Head of caudate nucleus (tissue), 42 donors: ENCODE data around the gene KCNG1.

Source experiments
- DNase-seq, 42 donors: peaks; one replicate each; pipeline versions ENCODE4 v3.0.0 to v3.0.0-alpha.2; 2020 to 2021; ENCODE audit warnings: mixed read lengths in 7 of 42
- intact Hi-C: fragments of 100-400 bp; cut with DNase I; formaldehyde crosslinking; loops from one replicate; pipeline ENCODE4 v1.15.0; 2022

Gene KCNG1

GRCh38 chr20:51017251-51017650, 5.7 kb downstream of the KCNG1 start:
- no peak for DNase-seq
- intact Hi-C loops = no loop called here

GRCh38 chr20:51016521-51016920, 6.4 kb downstream of the KCNG1 start:
- intact Hi-C loops = no loop called here
- DNase-seq = no peak

- peak in 41 of 42 donors; percentile 39 to 81 (median 66) for DNase-seq
- intact Hi-C loops = no loop called here
Observed at GRCh38 chr20:51014797-51015722, 7.8 kb downstream of the KCNG1 start.

GRCh38 chr20:51013577-51014330, 9.2 kb downstream of the KCNG1 start:
- intact Hi-C loops = no loop called here
- peak in 19 of 42 donors; percentile 14 to 73 (median 42) for DNase-seq

DNA sequence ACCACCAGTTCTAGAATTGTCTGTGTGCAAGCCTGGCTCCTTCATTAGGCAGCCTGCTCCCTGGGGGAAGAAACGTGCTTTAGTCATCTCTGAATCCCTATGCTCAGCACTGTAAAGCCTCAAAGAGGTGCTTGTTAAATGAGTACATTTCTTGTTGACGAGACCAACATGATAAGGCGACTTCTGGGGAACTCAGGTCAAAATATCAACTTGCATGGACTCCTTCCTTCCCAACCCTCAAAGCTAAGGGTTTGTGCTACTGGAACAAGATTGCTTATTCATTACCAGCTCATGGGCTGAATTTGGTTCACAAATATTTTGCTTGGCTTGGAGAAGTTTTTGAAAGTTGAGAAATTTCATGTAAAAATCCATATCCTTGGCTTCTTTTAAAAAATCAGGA, 10.6 kb downstream of the KCNG1 start:
- DNase-seq = no peak
- intact Hi-C loops = no loop called here

GRCh38 chr20:51011479-51011878, 11.4 kb downstream of the KCNG1 start:
- no peak for DNase-seq
- intact Hi-C loops = no loop called here

GRCh38 chr20:51010932-51011331, 12.0 kb downstream of the KCNG1 start:
- intact Hi-C loops = no loop called here
- no peak for DNase-seq

DNA sequence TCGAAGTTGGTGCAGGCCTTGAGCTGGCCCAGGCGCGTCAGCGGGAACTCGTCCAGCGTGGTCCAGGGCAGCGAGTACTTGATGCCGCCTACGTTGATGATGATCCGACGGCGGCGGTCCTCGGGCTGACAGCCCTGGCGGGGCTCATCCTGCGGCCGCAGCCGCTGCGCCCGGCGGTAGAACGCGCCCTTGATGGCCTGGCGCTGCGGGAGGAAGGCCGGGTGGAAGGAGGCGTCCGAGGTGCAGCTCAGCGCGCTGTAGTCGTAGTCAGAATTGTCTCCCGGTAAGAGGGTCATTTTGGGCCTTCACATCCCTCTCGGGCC, 12.9 kb downstream of the KCNG1 start:
- intact Hi-C loops = no loop called here
- no peak for DNase-seq

DNA sequence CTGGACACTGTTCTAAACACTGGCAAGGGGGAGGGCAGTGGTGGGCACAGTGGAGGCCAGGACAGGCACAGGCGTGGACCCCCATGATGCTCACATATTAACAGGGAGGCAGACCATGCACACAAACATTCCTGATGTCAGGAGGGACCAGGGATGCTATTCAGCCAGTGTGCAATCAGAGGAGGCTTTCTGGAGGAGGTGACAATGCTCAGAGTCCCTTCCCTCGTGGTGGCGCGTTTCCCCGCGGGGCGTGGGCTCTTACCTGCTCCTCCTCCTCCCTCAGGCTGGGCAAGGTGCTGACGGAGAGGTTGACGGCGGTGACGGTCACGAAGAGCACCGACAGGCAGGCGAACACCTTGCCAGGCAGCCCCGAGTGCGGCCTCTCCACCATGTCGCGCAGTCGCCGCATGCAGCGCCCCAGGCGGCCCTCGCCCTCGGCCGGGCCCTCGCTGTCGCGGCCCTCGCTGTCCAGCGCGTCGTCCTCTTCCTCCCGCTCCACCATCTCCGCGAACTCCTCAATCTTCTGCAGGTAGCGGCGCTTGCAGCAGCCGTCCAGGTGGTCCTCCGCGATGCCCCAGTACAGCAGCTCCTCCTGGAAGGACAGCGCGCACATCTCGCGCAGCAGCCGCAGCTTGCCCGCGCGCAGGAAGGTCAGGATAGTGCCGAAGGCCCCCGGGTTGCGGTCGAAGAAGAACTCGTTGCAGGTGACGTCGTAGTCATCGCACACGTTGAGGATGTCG, 13.4 kb downstream of the KCNG1 start:
- DNase-seq = no peak
- intact Hi-C loops = no loop called here

DNA sequence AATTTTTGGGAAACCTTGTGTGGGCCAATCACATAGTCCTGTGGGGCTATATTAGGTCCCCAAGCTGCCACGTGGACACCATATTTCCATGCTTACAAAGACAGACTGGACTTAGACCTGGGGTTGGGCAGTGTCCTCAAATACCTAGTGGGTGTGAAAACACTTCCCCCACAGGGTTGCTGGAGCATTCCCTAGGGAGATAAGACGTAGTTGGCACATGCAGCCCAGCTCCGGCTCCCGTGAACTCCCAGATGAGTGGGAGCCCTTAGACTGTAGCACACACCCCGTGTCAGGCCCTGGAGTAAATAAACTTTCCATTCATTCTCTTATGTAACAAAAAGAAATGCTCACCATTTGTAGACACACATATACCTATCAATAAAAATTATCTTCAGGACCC, 14.2 kb downstream of the KCNG1 start:
- DNase-seq = no peak

GRCh38 chr20:51005214-51005613, 17.7 kb downstream of the KCNG1 start:
- no peak for DNase-seq
- intact Hi-C loops = no loop called here

More for the DNA sequence above, 14.2 kb downstream of the KCNG1 start:
- intact Hi-C loops = no loop called here

DNA sequence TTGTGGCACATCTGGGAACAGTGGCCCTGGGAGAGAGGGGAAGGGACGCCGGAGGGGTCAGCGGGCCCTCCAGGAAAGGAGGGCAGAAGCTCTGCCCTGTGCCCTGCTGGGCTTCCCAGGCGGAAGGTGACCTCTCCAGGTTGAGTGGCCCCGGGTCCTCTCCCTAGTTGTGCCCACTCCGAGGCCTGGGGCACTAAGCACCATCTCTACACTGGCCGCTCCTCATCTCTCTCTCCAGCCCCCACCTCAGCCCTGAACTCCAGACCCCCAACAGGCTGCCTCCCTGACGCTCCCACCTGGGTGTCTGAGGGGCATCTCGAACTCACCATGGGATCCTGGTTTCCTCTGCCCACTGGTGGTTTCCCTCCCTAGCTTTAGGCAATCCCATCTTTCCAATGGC, 18.1 kb downstream of the KCNG1 start:
- DNase-seq = no peak
- intact Hi-C loops = no loop called here

DNA sequence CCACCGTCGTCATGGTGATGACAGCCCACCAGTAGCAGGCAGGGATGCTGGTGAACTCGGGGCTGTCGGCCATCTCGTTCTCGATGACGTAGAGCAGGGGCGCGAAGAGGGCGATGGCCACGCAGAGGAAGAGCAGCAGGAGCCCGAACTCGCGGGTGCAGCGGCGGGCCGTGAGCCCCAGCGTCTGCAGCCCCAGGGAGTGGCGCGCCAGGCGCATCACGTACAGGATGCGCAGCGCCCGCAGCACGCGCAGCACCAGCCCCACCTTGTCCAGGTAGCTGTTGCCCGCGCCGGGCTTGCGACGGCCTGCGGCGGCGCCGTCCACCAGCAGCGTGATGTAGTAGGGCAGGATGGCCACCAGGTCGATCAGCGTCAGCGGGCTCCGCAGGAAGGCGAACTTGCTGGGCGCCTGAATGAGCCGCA, 18.6 kb downstream of the KCNG1 start:
- intact Hi-C loops = no loop called here
- DNase-seq = no peak

DNA sequence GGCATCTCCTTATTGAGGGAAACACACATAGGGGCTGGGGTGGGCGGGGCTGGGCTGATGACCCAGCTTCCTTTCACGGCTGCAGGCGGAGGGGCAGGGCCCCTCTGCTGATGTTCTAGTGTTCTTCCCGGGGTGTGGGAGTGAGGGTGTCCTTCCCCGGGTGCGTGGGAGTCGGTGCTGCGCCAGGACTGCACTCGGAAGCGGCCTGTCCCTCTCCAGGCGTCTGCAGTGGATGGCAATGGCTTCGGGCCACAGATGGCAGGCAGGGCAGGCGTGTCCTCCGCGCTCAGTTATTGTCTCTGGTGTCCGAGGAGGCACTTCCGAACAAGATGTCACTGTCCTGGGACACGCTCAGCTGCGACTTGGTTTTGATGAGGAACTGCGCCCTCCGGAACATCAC, 19.2 kb downstream of the KCNG1 start:
- DNase-seq = no peak
- intact Hi-C loops = no loop called here

DNA sequence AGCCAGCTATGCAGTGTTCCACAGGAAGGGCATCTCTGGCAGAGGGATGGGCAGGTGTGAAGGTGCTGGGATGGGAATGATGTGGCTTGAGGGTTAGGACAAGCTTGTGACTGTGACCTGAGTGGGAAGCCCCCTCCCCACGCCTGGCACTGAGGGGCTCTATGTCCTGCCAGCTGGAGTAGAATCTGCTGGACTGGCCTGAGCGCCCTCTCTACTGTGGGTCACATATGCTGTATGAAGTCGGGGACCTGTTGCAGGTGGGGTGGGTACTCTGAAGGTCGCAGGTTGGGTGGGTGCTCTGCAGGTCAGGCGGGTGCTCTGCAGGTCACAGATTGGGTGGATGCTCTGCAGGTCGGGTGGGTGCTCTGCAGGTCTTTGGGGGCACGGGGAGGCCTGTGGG, 20.3 kb downstream of the KCNG1 start:
- intact Hi-C loops = no loop called here

DNA sequence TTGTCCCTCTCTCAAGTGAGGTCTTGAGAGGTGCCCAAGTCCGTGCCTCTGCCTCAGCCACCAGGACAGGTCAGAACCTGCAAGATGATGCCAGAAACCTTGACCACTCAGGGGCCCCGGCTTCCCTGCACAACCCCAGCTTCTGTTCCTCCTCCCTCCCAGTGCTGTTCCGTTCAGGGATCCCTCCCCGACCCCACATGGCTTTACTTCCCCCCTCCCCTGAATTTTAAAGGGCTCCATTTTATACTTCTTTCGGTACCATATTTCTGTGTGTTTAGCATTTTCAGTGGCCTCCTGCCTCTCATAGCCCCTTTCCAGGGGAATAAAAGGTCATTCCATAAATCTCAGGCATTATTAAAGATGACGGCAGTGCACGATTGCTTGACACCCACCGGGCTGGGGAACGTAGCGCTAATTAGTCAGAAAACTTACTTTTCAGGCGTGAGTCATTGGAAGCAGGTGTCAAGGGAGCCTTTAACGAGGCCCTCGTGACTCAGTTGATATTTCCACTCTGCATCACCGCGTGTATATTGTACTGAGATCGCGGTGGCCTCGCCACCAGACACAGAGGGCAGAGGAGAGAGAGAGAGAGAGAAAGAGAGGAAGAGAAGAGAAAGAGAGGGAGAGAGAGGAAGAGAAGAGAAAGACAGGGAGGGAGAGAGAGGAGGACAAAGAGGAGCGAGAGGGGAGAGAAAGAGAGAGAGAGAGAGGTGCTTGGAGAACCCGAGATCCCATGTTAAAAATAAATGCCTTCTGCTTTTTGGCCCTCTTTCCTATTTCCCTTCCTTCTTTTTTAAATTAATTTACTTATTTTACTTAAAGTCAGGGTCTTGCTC, 21.3 kb downstream of the KCNG1 start:
- intact Hi-C loops = no loop called here

More for the DNA sequence above, 20.3 kb downstream of the KCNG1 start:
- DNase-seq = no peak

GRCh38 chr20:50999355-50999754, 23.6 kb downstream of the KCNG1 start:
- intact Hi-C loops = no loop called here
- DNase-seq = no peak

More for the DNA sequence above, 21.3 kb downstream of the KCNG1 start:
- DNase-seq = peak in 14 of 42 donors; percentile 9 to 63 (median 22)

DNA sequence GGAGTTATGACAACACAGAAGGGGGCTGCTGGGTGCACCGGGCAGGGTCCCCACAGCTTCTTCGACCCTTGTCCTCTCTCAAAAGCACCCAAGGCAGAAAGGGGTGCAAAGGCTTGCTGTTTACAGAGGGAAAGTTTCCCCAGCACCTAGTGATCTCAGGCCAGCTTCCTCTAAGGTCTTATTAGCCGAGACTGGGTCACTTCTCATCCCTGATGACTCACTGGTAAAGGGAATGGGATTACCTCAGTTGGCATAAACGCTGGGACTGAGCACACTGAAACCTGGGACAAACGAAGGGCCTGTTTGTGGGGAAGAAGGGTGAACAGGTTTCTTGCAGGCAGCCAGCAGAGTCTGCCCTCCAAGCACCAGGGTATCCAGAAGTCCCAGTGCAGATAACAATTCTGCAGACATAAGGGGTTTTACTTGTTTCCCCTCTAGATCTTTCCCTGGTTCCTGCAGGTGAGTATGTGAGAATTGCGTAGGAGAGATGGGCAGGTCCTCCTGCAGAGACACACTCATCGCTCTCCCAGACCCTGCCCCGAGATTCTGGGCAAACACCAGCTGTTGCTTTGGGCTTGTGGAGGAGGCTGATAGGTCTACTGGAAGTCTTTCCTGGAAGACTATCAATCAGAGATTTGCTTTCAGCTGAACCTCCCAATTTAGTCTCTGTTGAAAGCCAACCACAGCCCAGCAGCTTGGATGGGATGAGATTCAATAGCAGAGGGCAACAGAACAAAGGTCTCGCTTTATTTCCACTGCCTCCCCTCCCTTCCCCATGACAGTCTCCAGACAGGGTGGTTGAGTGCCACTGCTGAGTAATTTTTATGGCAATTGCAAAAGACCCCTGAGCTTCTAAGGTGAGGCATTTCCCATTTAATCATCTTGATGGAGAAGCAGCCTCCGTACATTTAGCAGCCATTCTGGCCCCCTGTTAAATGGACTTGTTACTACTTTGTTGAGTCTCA, 25.7 kb downstream of the KCNG1 start:
- DNase-seq = peak in 3 of 42 donors; percentile 5 to 47 (median 16)
- intact Hi-C loops = no loop called here
